Endothelial cell of umbilical vein (primary cell): Measurements from ENCODE around the gene DBX1. TPM values are rescaled to one million over a fixed set of nuclear protein-coding genes. Genes with fewer than 3 reads are reported as not detected.

Experiments
- BruUV-seq: library from RNA; stranded (reverse); fragments of 400-500 nt; replicated peaks from 2 replicates; lab custom pipeline; 2021; lab: Mats Ljungman, UMichigan
- CTCF ChIA-PET: fragments of 300-600, 350-600 bp; sonication (Branson Sonifier 250); formaldehyde crosslinking; loops from one replicate; lab custom pipeline; 2021; ENCODE audit warnings: antibody characterized with exemption, inconsistent platforms; lab: Charles Lee
- POLR2A ChIA-PET: fragments of 300-600, 350-600 bp; sonication (Branson Sonifier 250); formaldehyde crosslinking; loops from one replicate; lab custom pipeline; 2021; ENCODE audit warnings: antibody characterized with exemption, inconsistent platforms; lab: Charles Lee
- DNase-seq: peaks from one replicate; pipeline ENCODE4 v3.0.0-alpha.2; 2011; ENCODE audit warnings: low read depth, low spot score
- FAIRE-seq: peaks from 2 replicates; lab custom pipeline; 2011; peaks lifted over from hg19 to GRCh38; lab: Jason Lieb, UNC
- H2AFZ ChIP-seq: 2 replicates; pipeline ENCODE4 v1.6.0; 2012; ENCODE audit warnings: low read depth, low read length, control low read depth, inconsistent platforms
- H3K27ac ChIP-seq: 2 replicates; pipeline ENCODE4 v1.5.1; 2011; ENCODE audit warnings: low read depth, mild to moderate bottlenecking, control low read depth, low read length, moderate library complexity; ENCODE audit not compliant: insufficient read depth
- H3K27me3 ChIP-seq, 2 experiments: 2 replicates each; pipeline versions ENCODE4 v1.6.0 to v1.6.1; 2011; ENCODE audit warnings: low read length in 2 of 2, mixed read lengths in 1 of 2; ENCODE audit not compliant: control insufficient read depth in 2 of 2, insufficient read depth in 2 of 2
- H3K36me3 ChIP-seq, 2 experiments: 2 replicates in 1 of 2; 3 replicates in 1 of 2; pipeline ENCODE4 v1.5.1; 2011; ENCODE audit warnings: low read length in 2 of 2, mild to moderate bottlenecking in 1 of 2, moderate library complexity in 1 of 2; ENCODE audit not compliant: control insufficient read depth in 2 of 2, insufficient read depth in 2 of 2; ENCODE audit errors: extremely low read depth in 1 of 2
- H3K4me1 ChIP-seq: 3 replicates; pipeline ENCODE4 v1.5.1; 2011; ENCODE audit warnings: mild to moderate bottlenecking, low read length; ENCODE audit not compliant: control insufficient read depth, insufficient read depth; ENCODE audit errors: extremely low read depth
- H3K4me2 ChIP-seq: 2 replicates; pipeline ENCODE4 v1.6.1; 2011; ENCODE audit warnings: low read length, control low read depth, mixed read lengths; ENCODE audit not compliant: insufficient read depth
- H3K4me3 ChIP-seq, 3 experiments: fragments of 200-600 bp in 1 of 3; sonication (generic), shearing (Covaris generic) in 1 of 3; replicated peaks in 1 of 3; 2 replicates each; pipeline ENCODE4 v1.5.1; 2011 to 2016; ENCODE audit warnings: control low read depth in 3 of 3, low read length in 3 of 3, mild to moderate bottlenecking in 2 of 3, inconsistent platforms in 1 of 3, low read depth in 1 of 3, moderate library complexity in 1 of 3; ENCODE audit not compliant: insufficient read depth in 1 of 3
- H3K79me2 ChIP-seq: 2 replicates; pipeline ENCODE4 v1.6.0; 2012; ENCODE audit warnings: low read length, inconsistent platforms; ENCODE audit not compliant: control insufficient read depth, insufficient read depth
- H3K9ac ChIP-seq: replicated peaks from 2 replicates; pipeline ENCODE3; 2011; ENCODE audit warnings: low read length, control low read depth; ENCODE audit not compliant: insufficient read depth; ENCODE audit errors: extremely low read depth
- H3K9me1 ChIP-seq: replicated peaks from 3 replicates; pipeline ENCODE4 v1.6.0; 2011; ENCODE audit warnings: mild to moderate bottlenecking, low read length; ENCODE audit not compliant: control insufficient read depth, insufficient read depth; ENCODE audit errors: extremely low read depth
- H3K9me3 ChIP-seq: replicated peaks from 2 replicates; pipeline ENCODE4 v1.5.1; 2012; ENCODE audit warnings: low read length, inconsistent platforms; ENCODE audit not compliant: control insufficient read depth, insufficient read depth
- H4K20me1 ChIP-seq: replicated peaks from 2 replicates; pipeline ENCODE3; 2011; ENCODE audit warnings: mild to moderate bottlenecking, low read length; ENCODE audit not compliant: control insufficient read depth, insufficient read depth; ENCODE audit errors: extremely low read depth
- EZH2 ChIP-seq: IDR thresholded peaks from 2 replicates; pipeline ENCODE4 v1.6.1; 2012; ENCODE audit warnings: borderline replicate concordance, low read depth, mild to moderate bottlenecking, moderate library complexity, low read length, inconsistent platforms; ENCODE audit not compliant: severe bottlenecking
- FOS ChIP-seq: IDR thresholded peaks from 2 replicates; pipeline ENCODE4 v1.6.1; 2011; ENCODE audit warnings: mild to moderate bottlenecking, low read length, moderate library complexity, borderline replicate concordance; ENCODE audit not compliant: insufficient read depth
- GATA2 ChIP-seq: IDR thresholded peaks from 2 replicates; pipeline ENCODE4 v1.7.0; 2011; ENCODE audit warnings: low read depth, mild to moderate bottlenecking, moderate library complexity, mixed read lengths, low read length; ENCODE audit not compliant: insufficient read length, insufficient read depth
- JUN ChIP-seq: IDR thresholded peaks from 2 replicates; pipeline ENCODE4 v1.6.1; 2011; ENCODE audit warnings: borderline replicate concordance, low read depth; ENCODE audit not compliant: insufficient read length, insufficient read depth
- MYC ChIP-seq: IDR thresholded peaks from one replicate; pipeline ENCODE4 v1.6.1; 2011; ENCODE audit warnings: mild to moderate bottlenecking, low read depth, low read length
- POLR2A ChIP-seq: IDR thresholded peaks from 2 replicates; pipeline ENCODE4 v1.6.1; 2012; ENCODE audit warnings: low read depth, mild to moderate bottlenecking, control low read depth, low read length
- POLR2AphosphoS5 ChIP-seq: IDR thresholded peaks from 2 replicates; pipeline ENCODE4 v1.6.1; 2012; ENCODE audit warnings: low read depth, mild to moderate bottlenecking, control low read depth, low read length, moderate library complexity; ENCODE audit not compliant: insufficient read depth
- dilution Hi-C: fragments of 300-500 bp; cut with MboI; formaldehyde crosslinking; loops from one replicate; pipeline ENCODE4 v1.15.0; 2019; ENCODE audit warnings: low sequenced_read_pairs; ENCODE audit not compliant: extremely low pct_ligation_motif_present
- intact Hi-C: fragments of 100-400 bp; cut with micrococcal nuclease; formaldehyde crosslinking; loops from one replicate; pipeline ENCODE4 v1.10.0; 2022
- polyA plus RNA-seq, 4 experiments: library from polyadenylated mRNA; depleted of rRNA in 3 of 4; stranded (reverse) in 3 of 4; unstranded in 1 of 4; fragments of >200 nt; gene quantifications; 2 replicates each; pipeline versions ENCODE4 v1.2.1 to v1.2.3, GENCODE V29; 2011 to 2012; ENCODE audit warnings: missing spikeins in 1 of 4
- total RNA-seq: library from RNA; stranded (reverse); gene quantifications from 2 replicates; pipeline ENCODE4 v1.2.3, GENCODE V29; 2021
- TF ChIP-seq, protein P1 (sequence below), 2 donors: IDR thresholded peaks; 1 replicate in 1 of 2; 2 replicates in 1 of 2; pipeline ENCODE4 v1.5.1; 2011; ENCODE audit warnings: low read length in 2 of 2, mild to moderate bottlenecking in 2 of 2, moderate library complexity in 2 of 2, control low read depth in 1 of 2, inconsistent platforms in 1 of 2, low read depth in 1 of 2; ENCODE audit not compliant: insufficient read depth in 1 of 2; ENCODE audit errors: extremely low read depth in 1 of 2
- TF ChIP-seq, protein P2 (sequence below): IDR thresholded peaks from 2 replicates; pipeline ENCODE4 v1.6.1; 2011; ENCODE audit not compliant: insufficient read depth, insufficient read length

Gene DBX1
- total and polyA plus RNA-seq, 2 donors (not counting 3 experiments of a cell fraction or from before 2014, with no cell fraction given) = not detected

DNA sequence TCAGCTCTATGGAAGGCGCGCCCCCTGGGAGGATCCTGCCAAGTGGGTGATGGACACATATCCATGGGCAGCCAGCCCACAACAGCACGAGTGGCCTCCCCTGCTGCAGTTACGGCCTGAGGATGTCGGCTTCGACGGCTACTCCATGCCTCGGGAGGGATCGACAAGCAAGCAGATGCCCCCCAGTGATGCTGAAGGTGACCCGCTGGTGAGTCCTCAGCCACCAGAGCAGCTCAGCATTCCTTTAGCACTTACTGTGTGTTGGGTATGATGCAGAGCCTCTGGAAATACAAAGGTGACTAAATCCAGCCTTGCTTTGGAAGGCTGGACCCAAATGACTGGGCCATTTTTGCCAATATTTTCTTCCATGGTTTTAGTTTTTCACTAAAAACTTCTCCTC, 45.7 kb downstream of the DBX1 start:
- Histone ChIP-seq H3K79me2 (no peaks in the 10 kb centered on the region), H3K4me1 (peaks cover 37% of the 10 kb centered on the region), H3K9me1 (no peaks in the 10 kb centered on the region), H3K4me2 (no peak overlapping the region), H2AFZ (no peak overlapping the region), H3K4me3 (no peak overlapping the region), H3K27ac (no peak overlapping the region), H3K9ac (no peak overlapping the region), H3K27me3 (no peaks in the 10 kb centered on the region), H4K20me1 (no peaks in the 10 kb centered on the region), H3K36me3 (peaks cover 3 to 20% of the 10 kb centered on the region in 2 experiments), H3K9me3 (no peaks in the 10 kb centered on the region)
- TF ChIP-seq FOS = no peak
- no peak for TF ChIP-seq GATA2
- TF ChIP-seq, protein P1, sequence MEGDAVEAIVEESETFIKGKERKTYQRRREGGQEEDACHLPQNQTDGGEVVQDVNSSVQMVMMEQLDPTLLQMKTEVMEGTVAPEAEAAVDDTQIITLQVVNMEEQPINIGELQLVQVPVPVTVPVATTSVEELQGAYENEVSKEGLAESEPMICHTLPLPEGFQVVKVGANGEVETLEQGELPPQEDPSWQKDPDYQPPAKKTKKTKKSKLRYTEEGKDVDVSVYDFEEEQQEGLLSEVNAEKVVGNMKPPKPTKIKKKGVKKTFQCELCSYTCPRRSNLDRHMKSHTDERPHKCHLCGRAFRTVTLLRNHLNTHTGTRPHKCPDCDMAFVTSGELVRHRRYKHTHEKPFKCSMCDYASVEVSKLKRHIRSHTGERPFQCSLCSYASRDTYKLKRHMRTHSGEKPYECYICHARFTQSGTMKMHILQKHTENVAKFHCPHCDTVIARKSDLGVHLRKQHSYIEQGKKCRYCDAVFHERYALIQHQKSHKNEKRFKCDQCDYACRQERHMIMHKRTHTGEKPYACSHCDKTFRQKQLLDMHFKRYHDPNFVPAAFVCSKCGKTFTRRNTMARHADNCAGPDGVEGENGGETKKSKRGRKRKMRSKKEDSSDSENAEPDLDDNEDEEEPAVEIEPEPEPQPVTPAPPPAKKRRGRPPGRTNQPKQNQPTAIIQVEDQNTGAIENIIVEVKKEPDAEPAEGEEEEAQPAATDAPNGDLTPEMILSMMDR (IDR thresholded peaks at IDR 0.05; ENCODE audit: extremely low read depth in 1 of 2, insufficient read depth in 1 of 2, low read depth in 1 of 2, low read length in 2 of 2) = no peak
- no peak for TF ChIP-seq POLR2AphosphoS5
- no peak for TF ChIP-seq MYC
- TF ChIP-seq, protein P2, sequence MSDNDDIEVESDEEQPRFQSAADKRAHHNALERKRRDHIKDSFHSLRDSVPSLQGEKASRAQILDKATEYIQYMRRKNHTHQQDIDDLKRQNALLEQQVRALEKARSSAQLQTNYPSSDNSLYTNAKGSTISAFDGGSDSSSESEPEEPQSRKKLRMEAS = no peak
- TF ChIP-seq JUN = no peak
- TF ChIP-seq POLR2A = no peak
- TF ChIP-seq EZH2 = no peak
- no peak for DNase-seq
- no TSS peak for BruUV-seq
- CTCF ChIA-PET = interaction anchor here (1.1 to 8.2 kb wide), 3 partner anchors 14 to 19 kb away, joined by 3 to 68 read pairs (median 22); no protein-coding TSS in a partner anchor
- POLR2A ChIA-PET = no interaction called here
- no peak for FAIRE-seq
- intact Hi-C loops (loop anchor here (5.0 kb wide), 2 partner anchors 92 to 177 kb away; no protein-coding TSS in a partner anchor), dilution Hi-C loops (no loop called here)
